ENCODE measurements around the gene ATP2B3. TPM values are rescaled to one million over a fixed set of nuclear protein-coding genes. Genes with fewer than 3 reads are reported as not detected.

ATP2B3 gene
- total RNA-seq, 1 donor from 2014 or later = not detected

Other genes starting within 250 kb of the ATP2B3 start
- not detected in 2 replicates for gene PNMA6F, start 195.9 kb upstream of the ATP2B3 start, total RNA-seq
- gene ZNF275, start 183.5 kb upstream of the ATP2B3 start, total RNA-seq = 5.1 and 5.9 TPM in 2 replicates
- gene PNMA6E, start 116.3 kb upstream of the ATP2B3 start, total RNA-seq = not detected in 2 replicates
- gene ZFP92, start 106.2 kb upstream of the ATP2B3 start, total RNA-seq = 1.1 and 1.6 TPM in 2 replicates
- gene TREX2, start 71.6 kb upstream of the ATP2B3 start, total RNA-seq = 0.73 and 1.0 TPM in 2 replicates
- 25.3 and 32.1 TPM in 2 replicates for gene HAUS7, start 47.1 kb upstream of the ATP2B3 start, total RNA-seq
- 22.9 and 35.6 TPM in 2 replicates for gene BGN, start 22.7 kb upstream of the ATP2B3 start, total RNA-seq
- gene CCNQ, start 81.5 kb downstream of the ATP2B3 start, total RNA-seq = 40.4 and 49.2 TPM in 2 replicates
- 0.04 and 0.26 TPM in 2 replicates for gene DUSP9, start 129.6 kb downstream of the ATP2B3 start, total RNA-seq
- gene PNCK, start 156.2 kb downstream of the ATP2B3 start, total RNA-seq = not detected in 2 replicates
- gene SLC6A8, start 170.3 kb downstream of the ATP2B3 start, total RNA-seq = 8.6 and 15.9 TPM in 2 replicates
- gene BCAP31, start 206.7 kb downstream of the ATP2B3 start, total RNA-seq = 304 and 323 TPM in 2 replicates
- 9.5 and 9.6 TPM in 2 replicates for gene ABCD1, start 207.2 kb downstream of the ATP2B3 start, total RNA-seq
- gene PLXNB3, start 246.6 kb downstream of the ATP2B3 start, total RNA-seq = 3.9 and 5.5 TPM in 2 replicates